ENCODE results near the gene MGAT4C. TPM values are rescaled to one million over a fixed set of nuclear protein-coding genes. Genes with fewer than 3 reads are reported as not detected.

The MGAT4C gene
- polyA plus RNA-seq, 1 of the 3 experiments (the other 2 are of a cell fraction), result 0.07 TPM

- TF ChIP-seq REST (IDR thresholded peaks at IDR 0.05; ENCODE audit: low read depth, low read length), result no peak
- TF ChIP-seq IRF3 (IDR thresholded peaks at IDR 0.05; ENCODE audit: low read depth, low read length), result no peak
- TF ChIP-seq TEAD4 (IDR thresholded peaks at IDR 0.05; ENCODE audit: borderline replicate concordance, insufficient read depth), result no peak
- no peak for TF ChIP-seq RAD21 (IDR thresholded peaks at IDR 0.05; ENCODE audit: low read length)
- TF ChIP-seq MAX (IDR thresholded peaks at IDR 0.05; ENCODE audit: low read depth), result no peak
Observed at GRCh38 chr12:86275356-86275755, 19.2 kb upstream of the MGAT4C start (continued).

- no peaks in the 10 kb centered on the region for H3K4me1 ChIP-seq (ENCODE audit: control insufficient read depth in 1 of 2, insufficient read depth in 2 of 2, low read depth in 1 of 2, low read length in 1 of 2)
- no peaks in the 10 kb centered on the region for H4K20me1 ChIP-seq (ENCODE audit: insufficient read depth)
- no peak overlapping the region for H3K4me3 ChIP-seq (ENCODE audit: low read depth in 2 of 2, low read length in 1 of 2)
- ChIA-PET CTCF (no interaction called here), POLR2A (no interaction called here)
- TF ChIP-seq NFIC (IDR thresholded peaks at IDR 0.05; ENCODE audit: borderline replicate concordance) (no peak), FOXJ3 (CRISPR knock-in tag; IDR thresholded peaks at IDR 0.05) (no peak), ZBTB33 (IDR thresholded peaks at IDR 0.05; ENCODE audit: borderline replicate concordance, low read depth) (no peak), POLR2AphosphoS5 (IDR thresholded peaks at IDR 0.05; ENCODE audit: low read depth, low read length) (no peak), MXI1 (IDR thresholded peaks at IDR 0.05; ENCODE audit: low read depth, low read length) (no peak), USF1 (IDR thresholded peaks at IDR 0.05; ENCODE audit: borderline replicate concordance, low read depth) (no peak), FOSL2 (IDR thresholded peaks at IDR 0.05; ENCODE audit: borderline replicate concordance, low read depth) (no peak), MEF2A (IDR thresholded peaks at IDR 0.05; ENCODE audit: borderline replicate concordance, low read depth) (no peak), IRF3 (IDR thresholded peaks at IDR 0.05; ENCODE audit: low read depth, low read length) (no peak)
- 80% methylated on average over 5 of the region's 5 CpGs for WGBS (ENCODE audit: low lambda C conversion rate)
- no peaks in the 10 kb centered on the region for H3K9me2 ChIP-seq
- no peak for DNase-seq
- H3K79me2 ChIP-seq (ENCODE audit: insufficient read depth), result no peaks in the 10 kb centered on the region
- no peak overlapping the region for H3K4me2 ChIP-seq
- no peaks in the 10 kb centered on the region for H3K9me3 ChIP-seq
- no peaks in the 10 kb centered on the region for H3K27me3 ChIP-seq (ENCODE audit: insufficient read depth)
- no peak overlapping the region for H3K27ac ChIP-seq (ENCODE audit: low read depth in 2 of 2, low read length in 1 of 2)
- H3K36me3 ChIP-seq (replicated peaks in 1 of 2; ENCODE audit: control insufficient read depth in 1 of 2, insufficient read depth in 2 of 2, low read length in 1 of 2), result no peaks in the 10 kb centered on the region
- H3K9ac ChIP-seq, result no peak overlapping the region
- H3F3A ChIP-seq (replicated peaks; ENCODE audit: insufficient read depth), result no peaks in the 10 kb centered on the region
- H2AFZ ChIP-seq (ENCODE audit: low read depth), result no peak overlapping the region; the same call in 1 of the 2 replicates
Observed at GRCh38 chr12:86265329-86265695, 9.1 kb upstream of the MGAT4C start.
